GM12872 (cell line): ENCODE measurements around the gene LIPC.

Experiments used
- TF ChIP-seq, protein P1 (sequence below): IDR thresholded peaks from 3 replicates; pipeline ENCODE4 v1.5.1; 2011; ENCODE audit warnings: low read depth, mild to moderate bottlenecking, low read length, moderate library complexity; ENCODE audit not compliant: insufficient read depth

LIPC gene

GRCh38 chr15:58553365-58553918 lies 121.7 kb downstream of the LIPC start:
- TF ChIP-seq, protein P1, sequence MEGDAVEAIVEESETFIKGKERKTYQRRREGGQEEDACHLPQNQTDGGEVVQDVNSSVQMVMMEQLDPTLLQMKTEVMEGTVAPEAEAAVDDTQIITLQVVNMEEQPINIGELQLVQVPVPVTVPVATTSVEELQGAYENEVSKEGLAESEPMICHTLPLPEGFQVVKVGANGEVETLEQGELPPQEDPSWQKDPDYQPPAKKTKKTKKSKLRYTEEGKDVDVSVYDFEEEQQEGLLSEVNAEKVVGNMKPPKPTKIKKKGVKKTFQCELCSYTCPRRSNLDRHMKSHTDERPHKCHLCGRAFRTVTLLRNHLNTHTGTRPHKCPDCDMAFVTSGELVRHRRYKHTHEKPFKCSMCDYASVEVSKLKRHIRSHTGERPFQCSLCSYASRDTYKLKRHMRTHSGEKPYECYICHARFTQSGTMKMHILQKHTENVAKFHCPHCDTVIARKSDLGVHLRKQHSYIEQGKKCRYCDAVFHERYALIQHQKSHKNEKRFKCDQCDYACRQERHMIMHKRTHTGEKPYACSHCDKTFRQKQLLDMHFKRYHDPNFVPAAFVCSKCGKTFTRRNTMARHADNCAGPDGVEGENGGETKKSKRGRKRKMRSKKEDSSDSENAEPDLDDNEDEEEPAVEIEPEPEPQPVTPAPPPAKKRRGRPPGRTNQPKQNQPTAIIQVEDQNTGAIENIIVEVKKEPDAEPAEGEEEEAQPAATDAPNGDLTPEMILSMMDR = no peak

GRCh38 chr15:58554758-58555157 lies 123.0 kb downstream of the LIPC start:
- TF ChIP-seq, protein P1 = no peak

DNA sequence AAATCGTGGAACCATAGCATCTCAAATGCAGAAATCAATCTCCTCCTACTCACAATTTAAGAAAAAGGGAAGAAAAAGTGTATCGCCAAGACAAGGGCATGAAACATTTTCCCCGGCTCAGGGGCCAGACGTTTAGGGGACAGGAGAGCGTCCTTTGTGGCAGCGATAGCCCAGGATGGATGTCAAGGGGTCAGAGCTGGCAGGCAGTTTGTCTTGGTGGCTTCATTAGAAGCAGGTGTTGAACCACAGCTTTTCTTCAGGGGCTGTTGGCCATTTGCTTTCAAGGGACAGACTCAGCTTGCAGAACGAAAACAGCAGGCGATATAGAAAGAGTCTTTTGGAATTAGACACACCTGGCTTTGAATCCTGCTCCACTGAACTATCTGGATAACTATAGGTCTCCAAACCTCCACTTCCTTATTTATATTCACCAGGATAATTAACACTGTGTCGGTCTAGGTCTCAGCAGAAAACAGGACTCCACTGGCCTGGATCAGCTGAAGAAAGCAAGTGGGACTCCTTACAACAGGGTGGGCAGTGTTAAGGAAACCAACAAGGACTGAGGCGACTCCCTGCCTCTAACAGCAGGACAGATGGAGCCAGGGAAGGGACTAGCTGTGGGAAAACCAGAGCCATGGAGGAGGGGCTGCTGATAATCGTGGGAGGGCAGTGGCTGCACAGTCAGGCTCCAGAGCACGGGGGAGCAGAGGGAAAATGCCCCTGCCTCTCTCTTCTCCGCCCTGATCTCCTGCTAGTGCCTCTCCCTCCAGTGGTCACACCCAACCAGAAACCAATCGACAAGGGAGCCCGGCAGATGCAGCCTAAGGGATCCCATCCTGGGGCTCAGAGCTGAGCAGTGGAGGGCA lies 123.6 kb downstream of the LIPC start:
- TF ChIP-seq, protein P1 = no peak

GRCh38 chr15:58556028-58556361 lies 124.2 kb downstream of the LIPC start:
- TF ChIP-seq, protein P1 = no peak

DNA sequence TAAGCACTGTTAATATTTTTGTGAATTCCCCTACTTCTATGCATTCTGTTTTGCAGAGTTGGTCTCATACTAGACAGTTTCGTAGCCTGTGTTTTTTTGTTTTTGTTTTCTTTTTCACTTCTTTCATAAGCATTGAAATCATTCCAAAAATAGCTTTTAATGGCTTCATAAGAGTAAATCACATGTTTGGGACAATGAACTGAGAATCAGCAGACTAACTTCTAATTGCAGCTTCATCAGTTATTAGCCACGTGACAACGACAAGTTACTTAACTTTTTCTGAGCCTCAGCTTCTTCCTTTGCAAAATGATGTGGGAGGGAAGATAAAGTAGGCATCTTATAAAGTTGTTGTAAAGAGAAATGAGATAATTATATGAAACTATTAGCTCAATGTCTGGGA lies 124.8 kb downstream of the LIPC start:
- TF ChIP-seq, protein P1 = no peak

- TF ChIP-seq, protein P1 = no peak
Measured at GRCh38 chr15:58558777-58559176, 127.0 kb downstream of the LIPC start.

DNA sequence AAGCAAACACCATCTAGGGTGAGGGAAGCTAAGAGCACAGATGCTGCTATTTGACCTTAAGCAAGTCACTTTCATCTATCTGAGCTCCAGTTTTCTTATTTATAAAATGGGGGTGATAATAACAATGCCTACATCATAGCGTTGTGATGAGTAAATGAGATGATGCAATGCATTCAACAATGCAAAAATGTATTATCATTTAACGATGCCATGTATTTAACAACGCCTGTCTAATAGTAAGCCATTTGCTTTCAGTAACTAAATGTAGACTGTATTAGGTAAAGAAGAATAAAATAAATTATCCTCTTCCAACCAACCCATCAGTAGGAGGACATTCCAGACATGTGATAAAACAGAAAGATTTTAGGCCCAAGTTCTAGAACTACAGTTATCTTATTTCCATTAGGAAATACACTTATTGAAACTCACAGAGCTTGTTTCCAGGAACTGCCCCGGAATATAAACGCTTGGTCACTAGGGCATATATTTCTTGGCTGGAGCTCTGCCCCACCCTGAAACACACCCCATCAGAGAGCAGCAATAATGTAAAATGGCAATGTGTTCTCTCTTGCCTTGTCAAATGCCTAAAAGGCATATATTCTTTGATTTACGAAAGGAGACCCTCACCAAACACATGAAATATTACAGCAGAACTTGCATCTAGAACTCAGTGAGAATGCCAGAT lies 128.3 kb downstream of the LIPC start:
- TF ChIP-seq, protein P1 = no peak
